SH-SY5Y (cell line): ENCODE results near the gene CCM2.

ENCODE experiments used
- GATA2 ChIP-seq: IDR thresholded peaks from 2 replicates; pipeline ENCODE4 v1.6.1; 2011; ENCODE audit warnings: mild to moderate bottlenecking, low read depth, low read length
- GATA3 ChIP-seq: IDR thresholded peaks from 2 replicates; pipeline ENCODE4 v1.6.1; 2011; ENCODE audit warnings: low read depth, mild to moderate bottlenecking, low read length, moderate library complexity

DNA sequence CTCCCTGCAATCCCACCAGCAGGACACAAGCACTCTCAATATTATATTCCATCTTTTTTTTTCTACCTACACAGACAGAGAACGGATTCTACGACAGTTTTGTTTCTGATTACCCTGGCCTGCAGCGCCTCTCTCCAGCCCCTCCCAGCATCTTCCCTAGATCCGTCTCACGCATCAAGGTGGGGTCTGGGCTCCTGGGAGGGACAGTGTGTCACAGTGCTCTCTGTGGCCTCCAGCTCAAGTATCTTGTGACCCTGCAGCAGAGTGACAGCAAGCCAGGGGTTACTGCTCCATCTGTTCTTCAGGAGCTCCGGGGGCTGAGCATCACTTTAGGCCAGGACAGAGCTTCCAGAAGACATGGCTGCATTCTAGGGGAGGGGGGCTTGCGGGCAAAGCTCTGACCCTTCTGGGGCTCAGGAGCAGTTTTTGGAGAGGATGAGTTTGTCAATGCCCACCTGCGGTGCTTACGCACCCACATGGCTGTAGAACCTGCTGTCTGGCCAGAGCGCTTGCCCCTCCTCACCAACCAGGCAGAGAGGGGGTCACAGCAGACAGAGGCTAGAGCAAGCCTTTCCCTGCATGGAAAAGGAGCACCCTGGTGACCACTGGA is 43.7 kb upstream of the CCM2 start:
- TF ChIP-seq GATA2 (no peak), GATA3 (no peak)
